GM12892 (cell line): ENCODE results near the gene PRCC.

Experiments used
- DNase-seq: peaks from one replicate; pipeline ENCODE4 v3.0.0; 2011; ENCODE audit not compliant: insufficient read length
- FAIRE-seq: peaks from 2 replicates; lab custom pipeline; 2011; peaks lifted over from hg19 to GRCh38; lab: Jason Lieb, UNC
- POLR2A ChIP-seq: IDR thresholded peaks from 2 replicates; pipeline ENCODE4 v1.6.1; 2011; ENCODE audit warnings: low read depth, low read length, control low read depth
- POLR2AphosphoS5 ChIP-seq: IDR thresholded peaks from 2 replicates; pipeline ENCODE4 v1.6.1; 2011; ENCODE audit warnings: low read depth, low read length, control low read depth
- TAF1 ChIP-seq: IDR thresholded peaks from 2 replicates; pipeline ENCODE4 v1.6.1; 2011; ENCODE audit warnings: low read depth, mild to moderate bottlenecking, control low read depth, low read length, borderline replicate concordance

Gene PRCC

GRCh38 chr1:156813750-156814570, 46.6 kb downstream of the PRCC start:
- FAIRE-seq (peak; percentile 65), DNase-seq (peak; percentile 78)
- TF ChIP-seq TAF1 (no peak), POLR2A (peak; percentile 45; the same call in 1 of the 2 replicates), POLR2AphosphoS5 (no peak)

- TF ChIP-seq POLR2AphosphoS5 (no peak), TAF1 (no peak), POLR2A (no peak)
- DNase-seq, result no peak
- no peak for FAIRE-seq
These were observed 47.4 kb downstream of the PRCC start for GRCh38 chr1:156814571-156815260.

- no peak for TF ChIP-seq POLR2AphosphoS5
- no peak for TF ChIP-seq TAF1
- TF ChIP-seq POLR2A, result no peak
- DNase-seq (no peak), FAIRE-seq (no peak)
These were observed 48.0 kb downstream of the PRCC start for GRCh38 chr1:156815307-156815826.

GRCh38 chr1:156815961-156816422, 48.7 kb downstream of the PRCC start:
- TF ChIP-seq POLR2A (no peak), TAF1 (no peak), POLR2AphosphoS5 (no peak)
- no peak for DNase-seq
- FAIRE-seq, result no peak

- TF ChIP-seq POLR2AphosphoS5, result peak; percentile 83
- peak; percentile 70 for TF ChIP-seq POLR2A
- TF ChIP-seq TAF1, result no peak
- DNase-seq, result peak; percentile 67
- peak; percentile 79 for FAIRE-seq
These were observed 49.4 kb downstream of the PRCC start, which contains the start of gene SH2D2A for GRCh38 chr1:156816561-156817328. Gene SH2D2A, minus strand, starts transcription at chr1:156816848. Its CDS starts 140 bp downstream, at chr1:156816708.

GRCh38 chr1:156821801-156822200, 54.5 kb downstream of the PRCC start:
- FAIRE-seq, result no peak
- no peak for DNase-seq
- no peak for TF ChIP-seq POLR2A
- no peak for TF ChIP-seq TAF1
- no peak for TF ChIP-seq POLR2AphosphoS5

GRCh38 chr1:156822680-156823079, 55.3 kb downstream of the PRCC start:
- TF ChIP-seq POLR2A (no peak), TAF1 (no peak), POLR2AphosphoS5 (no peak)
- no peak for FAIRE-seq
- DNase-seq, result no peak

- FAIRE-seq (no peak), DNase-seq (no peak)
- TF ChIP-seq POLR2AphosphoS5 (no peak), POLR2A (no peak), TAF1 (no peak)
These were observed 56.0 kb downstream of the PRCC start for GRCh38 chr1:156823210-156823790.

- DNase-seq, result no peak
- no peak for FAIRE-seq
These were observed 59.3 kb downstream of the PRCC start for GRCh38 chr1:156826630-156827029.

GRCh38 chr1:156828400-156829124, 61.2 kb downstream of the PRCC start:
- no peak for FAIRE-seq
- no peak for TF ChIP-seq POLR2AphosphoS5
- no peak for TF ChIP-seq POLR2A
- TF ChIP-seq TAF1, result no peak
- DNase-seq, result no peak

More at GRCh38 chr1:156826630-156827029, 59.3 kb downstream of the PRCC start:
- TF ChIP-seq POLR2A (no peak), TAF1 (no peak), POLR2AphosphoS5 (no peak)

- FAIRE-seq, result no peak
- DNase-seq, result no peak
- TF ChIP-seq POLR2A (no peak), TAF1 (no peak), POLR2AphosphoS5 (no peak)
These were observed 65.1 kb downstream of the PRCC start for GRCh38 chr1:156832434-156832833.
